ACC112 (cell line): ENCODE data around the gene DENND4A.

ENCODE experiments used
- H2AFZ ChIP-seq: fragments of 200-600 bp; sonication (generic); one replicate; pipeline ENCODE4 v1.6.0; 2017; ENCODE audit warnings: antibody characterized with exemption, low read length; ENCODE audit not compliant: unreplicated experiment
- H3K27ac ChIP-seq: fragments of 200-600 bp; sonication (generic); 2 replicates; pipeline ENCODE4 v1.5.1; 2014; ENCODE audit warnings: low read depth, mild to moderate bottlenecking, antibody characterized with exemption, low read length, moderate library complexity
- H3K27me3 ChIP-seq: fragments of 200-600 bp; sonication (generic); 2 replicates; pipeline ENCODE4 v1.6.1; 2014; ENCODE audit warnings: mild to moderate bottlenecking, antibody characterized with exemption, low read length, moderate library complexity, mixed read lengths; ENCODE audit not compliant: insufficient read depth
- H3K36me3 ChIP-seq: fragments of 200-600 bp; sonication (generic); 2 replicates; pipeline ENCODE4 v1.6.1; 2016; ENCODE audit warnings: mild to moderate bottlenecking, antibody characterized with exemption, low read length, moderate library complexity, mixed read lengths; ENCODE audit not compliant: insufficient read depth
- H3K4me1 ChIP-seq: fragments of 200-600 bp; sonication (generic); one replicate; pipeline ENCODE4 v1.6.1; 2016; ENCODE audit warnings: low read length, mixed read lengths; ENCODE audit not compliant: insufficient read depth, unreplicated experiment, control insufficient read depth
- H3K4me3 ChIP-seq: fragments of 200-600 bp; sonication (generic); 2 replicates; pipeline ENCODE4 v1.5.1; 2014; ENCODE audit warnings: mild to moderate bottlenecking, low read depth, low read length
- H3K79me2 ChIP-seq: fragments of 200-600 bp; sonication (generic); one replicate; pipeline ENCODE4 v1.6.0; 2016; ENCODE audit warnings: low read length; ENCODE audit not compliant: control insufficient read depth, unreplicated experiment, insufficient read depth

DENND4A gene

DNA sequence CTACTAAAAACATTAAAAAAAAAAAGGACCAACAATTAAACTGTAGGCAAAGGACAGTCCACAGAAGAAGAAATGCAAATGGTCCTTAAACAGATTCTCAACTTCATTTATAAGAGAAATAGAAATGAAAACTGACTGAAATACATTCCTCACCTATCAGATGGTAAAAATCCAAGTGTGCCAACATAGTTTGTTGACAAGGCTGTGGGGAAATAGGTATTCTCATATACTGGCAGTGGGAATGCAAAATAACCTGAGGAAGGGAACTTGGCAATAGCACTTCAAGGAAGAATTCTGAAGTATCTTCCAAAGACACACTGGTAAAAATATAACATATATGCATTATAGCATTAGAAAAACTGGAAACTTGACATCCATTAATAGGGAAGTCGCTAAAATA lies 116.5 kb downstream of the DENND4A start:
- Histone ChIP-seq H3K4me3 (no peak overlapping the region), H3K36me3 (no peaks in the 10 kb centered on the region), H3K27me3 (no peaks in the 10 kb centered on the region)

DNA sequence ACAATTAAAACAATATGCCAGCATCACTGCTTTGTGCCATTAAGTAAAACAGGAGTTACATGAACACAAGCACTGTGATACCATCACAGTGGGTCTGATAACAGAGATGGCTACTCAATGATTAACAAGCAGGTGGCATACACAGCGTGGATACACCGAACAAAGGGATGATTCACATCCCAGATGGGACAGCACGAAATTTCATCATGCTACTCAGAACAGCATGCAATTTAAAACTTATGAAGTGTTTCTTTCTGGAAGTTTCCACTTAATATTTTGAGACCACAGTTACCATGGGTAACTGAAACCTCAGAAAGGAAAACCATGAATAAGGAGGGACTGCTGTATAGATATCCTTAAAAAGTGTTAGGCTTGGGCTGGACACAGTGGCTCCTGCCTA lies 125.8 kb downstream of the DENND4A start:
- Histone ChIP-seq H3K4me3 (no peak overlapping the region), H3K27ac (peak overlapping the region; percentile 68), H3K27me3 (no peaks in the 10 kb centered on the region), H3K36me3 (peaks cover 3% of the 10 kb centered on the region), H2AFZ (no peak overlapping the region), H3K4me1 (peaks cover 5% of the 10 kb centered on the region), H3K79me2 (no peaks in the 10 kb centered on the region)

More for the DNA sequence above, 116.5 kb downstream of the DENND4A start:
- Histone ChIP-seq H3K4me1 (no peaks in the 10 kb centered on the region), H3K79me2 (no peaks in the 10 kb centered on the region), H2AFZ (no peak overlapping the region), H3K27ac (no peak overlapping the region)

DNA sequence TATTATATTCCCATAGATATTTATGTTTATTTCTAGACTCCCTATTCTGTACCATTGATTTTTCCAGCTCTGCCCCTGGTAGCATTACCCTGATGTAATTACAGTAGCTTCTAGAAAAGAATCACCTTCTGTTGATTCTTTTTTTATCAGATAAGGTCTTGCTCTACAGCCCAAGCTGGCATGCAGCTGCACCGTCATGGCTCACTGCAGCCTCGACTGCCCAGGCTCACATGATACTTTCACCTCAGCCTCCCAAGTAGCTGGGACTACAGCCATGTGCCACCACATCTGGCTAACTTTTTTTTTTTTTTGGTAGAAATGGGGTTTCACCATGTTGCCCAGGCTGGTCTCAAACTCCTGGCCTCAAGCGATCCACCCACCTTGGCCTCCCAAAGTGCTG lies 128.6 kb downstream of the DENND4A start:
- peaks cover 3% of the 10 kb centered on the region; the same call in 1 of the 2 replicates for H3K36me3 ChIP-seq
- H3K27ac ChIP-seq, result no peak overlapping the region
- H3K4me1 ChIP-seq, result peaks cover 9% of the 10 kb centered on the region

DNA sequence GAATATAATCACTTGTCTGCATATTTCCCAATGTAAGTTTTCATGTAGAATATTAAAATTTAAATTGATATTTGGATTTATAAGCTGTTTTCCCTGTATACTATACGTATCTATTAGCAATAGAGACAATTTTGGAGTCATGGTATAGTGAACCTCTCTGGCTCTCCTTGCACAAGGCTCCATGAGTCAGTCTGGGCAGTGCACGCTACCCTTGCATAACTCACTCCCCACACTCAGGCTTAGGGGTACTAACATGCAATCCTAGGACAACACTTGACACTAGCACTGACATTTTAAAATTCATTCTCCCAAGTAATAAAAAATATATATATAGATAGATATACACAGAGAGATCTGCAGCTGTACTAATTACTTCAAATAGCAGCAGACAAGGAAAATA lies 131.2 kb downstream of the DENND4A start:
- Histone ChIP-seq H3K79me2 (no peaks in the 10 kb centered on the region), H2AFZ (no peak overlapping the region), H3K36me3 (peaks cover 6% of the 10 kb centered on the region; the same call in 1 of the 2 replicates), H3K4me1 (peaks cover 4% of the 10 kb centered on the region), H3K4me3 (no peak overlapping the region), H3K27me3 (no peaks in the 10 kb centered on the region), H3K27ac (no peak overlapping the region)

More for the DNA sequence above, 128.6 kb downstream of the DENND4A start:
- H3K4me3 ChIP-seq, result no peak overlapping the region
- H2AFZ ChIP-seq, result no peak overlapping the region
- H3K27me3 ChIP-seq, result no peaks in the 10 kb centered on the region
- no peaks in the 10 kb centered on the region for H3K79me2 ChIP-seq

DNA sequence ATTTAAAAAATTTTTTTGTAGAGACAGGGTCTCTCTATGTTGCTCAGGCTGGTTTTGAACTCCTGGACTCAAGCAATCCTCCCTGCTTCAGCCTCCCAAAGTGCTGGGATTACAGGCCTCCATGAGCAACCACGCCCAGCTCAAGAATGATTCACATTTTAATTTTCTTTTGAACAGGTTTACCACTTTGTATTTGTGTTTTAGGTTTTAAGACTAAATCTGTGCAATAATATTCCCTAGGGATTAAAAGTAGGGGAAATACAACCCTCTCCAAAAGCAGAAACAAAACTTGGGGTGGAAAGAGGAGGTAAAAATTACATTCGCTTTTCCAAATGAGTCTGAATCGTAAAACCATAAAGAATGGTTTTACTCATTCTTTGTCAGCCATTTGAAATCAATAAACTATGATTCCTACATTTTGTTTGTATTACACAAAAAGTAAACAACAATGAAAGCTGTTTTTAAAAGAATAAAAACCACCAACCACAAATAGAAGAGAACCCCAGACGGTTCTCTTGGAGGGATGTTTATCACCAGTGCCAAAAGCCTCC lies 132.5 kb downstream of the DENND4A start:
- Histone ChIP-seq H3K36me3 (peaks cover 10% of the 10 kb centered on the region; the same call in 1 of the 2 replicates), H3K79me2 (no peaks in the 10 kb centered on the region), H3K27me3 (no peaks in the 10 kb centered on the region), H3K4me3 (no peak overlapping the region), H3K27ac (peak overlapping the region; percentile 20), H2AFZ (no peak overlapping the region), H3K4me1 (peaks cover 14% of the 10 kb centered on the region)

DNA sequence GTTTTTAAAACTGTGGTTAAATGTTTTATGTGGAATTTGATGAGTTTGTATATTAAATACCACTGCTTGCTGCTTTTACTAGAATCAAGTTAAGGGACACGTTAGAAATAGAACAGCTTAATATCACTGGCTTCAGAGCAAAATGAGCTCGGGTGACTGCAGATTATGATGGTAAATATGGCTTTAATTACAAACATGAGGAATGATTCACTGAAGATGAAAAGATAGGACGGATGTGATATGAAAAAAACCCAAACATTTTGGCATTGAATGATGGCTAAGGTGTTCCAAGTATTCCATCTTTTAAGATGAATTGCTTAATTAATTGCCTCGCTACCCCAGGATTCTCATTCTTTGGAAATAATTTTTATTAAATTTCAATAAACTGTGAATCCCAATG lies 136.6 kb downstream of the DENND4A start:
- Histone ChIP-seq H3K36me3 (peaks cover 10% of the 10 kb centered on the region; the same call in 1 of the 2 replicates), H3K4me3 (no peak overlapping the region), H3K27ac (peak overlapping the region; percentile 88; the same call in 1 of the 2 replicates), H3K4me1 (peaks cover 31% of the 10 kb centered on the region), H2AFZ (no peak overlapping the region), H3K79me2 (no peaks in the 10 kb centered on the region), H3K27me3 (no peaks in the 10 kb centered on the region)

DNA sequence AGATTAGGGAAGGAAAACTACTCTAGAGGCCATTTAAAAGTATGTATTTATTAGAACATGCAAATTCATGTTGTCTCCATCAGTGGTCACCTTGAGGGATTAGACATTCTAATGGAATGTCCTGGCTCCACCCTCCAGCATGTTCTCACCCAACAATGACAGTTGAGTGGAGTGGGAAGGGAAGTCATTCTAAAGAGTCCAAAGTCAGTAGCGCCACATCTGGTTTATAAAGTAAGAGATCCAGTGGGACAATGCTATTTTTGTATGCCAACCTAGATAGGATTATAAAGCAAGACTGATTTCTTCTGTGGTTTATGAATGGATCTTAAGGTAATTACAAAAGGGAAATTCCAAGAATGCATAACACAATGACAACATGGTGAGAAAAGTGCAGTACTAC lies 137.1 kb downstream of the DENND4A start:
- peaks cover 31% of the 10 kb centered on the region for H3K4me1 ChIP-seq
- H3K27ac ChIP-seq, result peak overlapping the region; percentile 88; the same call in 1 of the 2 replicates
- no peaks in the 10 kb centered on the region for H3K27me3 ChIP-seq
- H2AFZ ChIP-seq, result no peak overlapping the region
- no peak overlapping the region for H3K4me3 ChIP-seq
- H3K36me3 ChIP-seq, result peaks cover 10% of the 10 kb centered on the region; the same call in 1 of the 2 replicates
- no peaks in the 10 kb centered on the region for H3K79me2 ChIP-seq

DNA sequence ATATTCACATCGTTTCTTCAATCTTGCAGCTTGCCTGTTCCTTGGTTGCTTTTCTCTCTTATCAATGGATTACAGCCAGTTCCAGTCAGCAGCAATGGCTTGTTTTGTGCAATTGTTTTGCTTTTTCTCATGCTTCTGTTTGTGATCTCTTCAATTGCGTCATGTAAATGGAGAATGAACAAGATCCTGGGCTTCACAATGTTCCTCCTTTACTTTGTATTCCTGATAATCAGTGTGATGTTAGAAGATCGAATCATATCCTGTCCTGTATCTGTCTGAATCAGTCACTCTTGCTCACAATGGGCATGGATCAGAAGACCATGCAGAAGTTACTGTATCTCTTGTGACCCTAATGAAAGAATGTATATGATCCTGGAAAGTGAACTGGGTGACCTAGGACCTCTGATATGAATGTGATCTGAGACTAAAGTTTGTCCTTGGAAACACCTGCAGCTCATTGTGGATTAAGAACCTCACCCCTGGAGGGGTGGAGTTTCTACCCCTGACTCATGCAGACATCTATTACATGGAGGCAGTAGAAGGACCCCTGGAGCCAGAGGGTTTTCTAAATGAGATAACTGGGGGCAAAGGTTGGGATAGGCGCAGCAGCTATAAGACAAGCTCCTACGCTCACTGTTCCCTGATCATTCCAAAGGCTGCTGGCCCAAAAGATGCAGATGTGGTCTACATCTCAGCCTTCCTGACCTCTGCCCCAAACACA lies 138.1 kb downstream of the DENND4A start:
- H3K27ac ChIP-seq, result peak overlapping the region; percentile 88

DNA sequence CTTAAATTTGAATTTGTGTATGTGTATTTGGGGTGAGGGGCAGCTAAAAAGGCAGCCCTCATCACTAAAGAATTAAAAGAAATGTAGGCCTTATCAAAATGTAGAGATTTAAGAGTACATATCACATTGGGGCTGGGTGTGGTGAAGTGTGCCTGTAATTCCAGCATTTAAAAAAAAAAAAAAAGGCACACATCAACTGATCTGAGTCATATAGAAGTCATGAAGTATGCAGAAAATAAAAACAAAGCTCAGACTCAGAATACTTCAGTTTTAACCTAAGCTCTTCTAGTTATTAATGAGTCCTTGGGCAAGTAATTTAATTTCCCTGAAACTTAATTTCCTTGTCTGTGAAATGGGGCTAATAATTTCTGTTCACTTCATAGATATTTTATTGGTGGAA lies 138.8 kb downstream of the DENND4A start:
- Histone ChIP-seq H3K27me3 (no peaks in the 10 kb centered on the region), H2AFZ (no peak overlapping the region), H3K4me3 (peak overlapping the region; percentile 4; the same call in 1 of the 2 replicates), H3K4me1 (peaks cover 27% of the 10 kb centered on the region), H3K79me2 (no peaks in the 10 kb centered on the region), H3K27ac (peak overlapping the region; percentile 88), H3K36me3 (peaks cover 10% of the 10 kb centered on the region; the same call in 1 of the 2 replicates)

More for the DNA sequence above, 138.1 kb downstream of the DENND4A start:
- no peaks in the 10 kb centered on the region for H3K79me2 ChIP-seq
- peak overlapping the region; percentile 4; the same call in 1 of the 2 replicates for H3K4me3 ChIP-seq
- peaks cover 27% of the 10 kb centered on the region for H3K4me1 ChIP-seq
- H3K27me3 ChIP-seq, result no peaks in the 10 kb centered on the region
- peaks cover 10% of the 10 kb centered on the region; the same call in 1 of the 2 replicates for H3K36me3 ChIP-seq
- H2AFZ ChIP-seq, result no peak overlapping the region

DNA sequence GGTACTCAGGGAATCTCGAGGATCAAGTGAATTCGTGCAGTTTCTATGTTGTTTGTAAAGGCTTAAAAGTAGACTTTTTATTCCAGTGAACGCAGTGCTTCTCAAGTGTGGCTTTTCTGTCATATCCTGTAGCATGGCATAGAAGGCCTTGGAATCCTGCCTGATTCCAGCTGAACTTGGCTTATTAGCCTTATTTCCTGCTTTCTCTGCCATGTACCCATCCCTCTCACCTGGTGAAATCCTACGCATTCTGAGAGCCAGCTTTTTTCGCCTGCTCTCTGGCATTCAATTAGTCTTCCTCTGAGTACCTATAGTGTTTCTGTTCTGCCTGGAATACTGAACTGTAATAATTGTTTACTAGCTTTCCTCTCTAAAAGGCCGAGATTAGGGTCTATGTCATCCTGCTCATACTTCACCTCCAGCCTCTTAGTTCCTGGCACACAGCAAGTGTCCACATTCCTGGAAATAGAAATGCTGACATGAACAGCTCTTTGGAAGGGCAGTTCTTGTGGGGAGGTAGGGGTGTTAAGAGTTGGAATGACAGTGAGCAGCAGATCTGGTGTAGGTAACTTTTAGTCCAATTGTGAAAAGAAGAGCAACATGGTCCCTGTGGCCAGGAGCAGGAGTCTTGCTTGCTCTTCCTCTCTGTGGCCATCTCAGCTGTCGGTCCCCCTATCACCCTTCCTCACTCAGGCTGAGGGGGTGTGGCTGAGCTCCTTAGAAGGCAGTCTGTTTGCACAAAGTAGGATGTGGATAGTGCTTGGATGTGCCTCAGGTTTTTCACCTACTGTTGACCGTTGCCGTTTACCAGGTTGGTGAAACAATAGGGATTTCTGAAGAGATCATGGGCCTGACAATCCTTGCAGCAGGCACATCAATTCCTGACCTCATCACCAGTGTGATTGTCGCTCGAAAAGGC lies 140.0 kb downstream of the DENND4A start:
- Histone ChIP-seq H3K36me3 (peaks cover 10% of the 10 kb centered on the region; the same call in 1 of the 2 replicates), H2AFZ (no peak overlapping the region), H3K4me3 (no peak overlapping the region), H3K27ac (no peak overlapping the region), H3K4me1 (peaks cover 27% of the 10 kb centered on the region), H3K27me3 (no peaks in the 10 kb centered on the region), H3K79me2 (no peaks in the 10 kb centered on the region)
